Measurements from ENCODE around the gene AIFM3.
"Not testable (repeated sequence)": the region's sequence is repeated elsewhere in the genome, so short reads cannot be mapped to it uniquely, and the experiment has no call there.

DNA sequence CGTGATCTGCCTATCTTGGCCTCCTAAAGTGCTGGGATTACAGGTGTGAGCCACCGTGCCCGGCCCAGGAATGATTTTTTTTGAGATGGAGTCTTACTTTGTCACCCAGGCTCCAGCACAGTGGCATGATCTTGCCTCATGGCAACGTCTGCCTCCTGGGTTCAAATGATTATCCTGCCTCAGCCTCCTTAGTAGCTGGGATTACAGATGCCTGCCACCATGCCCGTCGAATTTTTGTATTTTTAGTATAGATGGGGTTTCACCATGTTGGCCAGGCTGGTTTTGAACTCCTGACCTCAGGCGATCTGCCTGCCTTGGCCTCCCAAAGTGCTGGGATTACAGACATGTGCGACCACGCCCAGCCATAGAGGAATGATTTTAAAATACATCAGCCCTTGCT lies 32.0 kb upstream of the AIFM3 start:
- TF ChIP-seq, protein P1, sequence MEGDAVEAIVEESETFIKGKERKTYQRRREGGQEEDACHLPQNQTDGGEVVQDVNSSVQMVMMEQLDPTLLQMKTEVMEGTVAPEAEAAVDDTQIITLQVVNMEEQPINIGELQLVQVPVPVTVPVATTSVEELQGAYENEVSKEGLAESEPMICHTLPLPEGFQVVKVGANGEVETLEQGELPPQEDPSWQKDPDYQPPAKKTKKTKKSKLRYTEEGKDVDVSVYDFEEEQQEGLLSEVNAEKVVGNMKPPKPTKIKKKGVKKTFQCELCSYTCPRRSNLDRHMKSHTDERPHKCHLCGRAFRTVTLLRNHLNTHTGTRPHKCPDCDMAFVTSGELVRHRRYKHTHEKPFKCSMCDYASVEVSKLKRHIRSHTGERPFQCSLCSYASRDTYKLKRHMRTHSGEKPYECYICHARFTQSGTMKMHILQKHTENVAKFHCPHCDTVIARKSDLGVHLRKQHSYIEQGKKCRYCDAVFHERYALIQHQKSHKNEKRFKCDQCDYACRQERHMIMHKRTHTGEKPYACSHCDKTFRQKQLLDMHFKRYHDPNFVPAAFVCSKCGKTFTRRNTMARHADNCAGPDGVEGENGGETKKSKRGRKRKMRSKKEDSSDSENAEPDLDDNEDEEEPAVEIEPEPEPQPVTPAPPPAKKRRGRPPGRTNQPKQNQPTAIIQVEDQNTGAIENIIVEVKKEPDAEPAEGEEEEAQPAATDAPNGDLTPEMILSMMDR (IDR thresholded peaks at IDR 0.05; ENCODE audit: low read length), result not testable (repeated sequence)
- not testable (repeated sequence) for TF ChIP-seq EZH2 (optimal IDR thresholded peaks at IDR 0.05; ENCODE audit: low read depth, low read length); EZH2phosphoT487 (IDR thresholded peaks at IDR 0.05; ENCODE audit: low read length)

Data from MM.1S (cell line).